Measurements from ENCODE around the gene CASP8. TPM values are rescaled to one million over a fixed set of nuclear protein-coding genes. Genes with fewer than 3 reads are reported as not detected.

Gene CASP8
- total and polyA plus RNA-seq, 12 donors: 8.2 to 55.8 (median 19.4) TPM

DNA sequence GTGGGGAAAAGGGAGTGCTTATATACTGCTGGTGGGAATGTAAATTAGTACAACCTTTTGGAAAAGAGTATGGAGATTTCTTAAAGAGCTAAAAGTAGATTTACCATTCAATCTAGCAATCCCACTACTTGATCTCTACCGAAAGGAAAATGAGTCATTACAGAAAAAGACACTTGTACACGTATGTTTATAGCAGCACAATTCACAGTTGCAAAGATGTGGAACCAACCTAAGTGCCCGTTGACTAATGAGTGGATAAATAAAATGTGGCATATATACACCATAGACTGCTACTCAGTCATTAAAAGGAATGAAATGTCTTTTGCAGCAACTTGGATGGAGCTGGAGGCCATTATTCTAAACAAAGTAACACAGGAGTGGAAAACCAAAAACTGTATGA is 67.3 kb downstream of the CASP8 start:
- TF ChIP-seq, protein P1, sequence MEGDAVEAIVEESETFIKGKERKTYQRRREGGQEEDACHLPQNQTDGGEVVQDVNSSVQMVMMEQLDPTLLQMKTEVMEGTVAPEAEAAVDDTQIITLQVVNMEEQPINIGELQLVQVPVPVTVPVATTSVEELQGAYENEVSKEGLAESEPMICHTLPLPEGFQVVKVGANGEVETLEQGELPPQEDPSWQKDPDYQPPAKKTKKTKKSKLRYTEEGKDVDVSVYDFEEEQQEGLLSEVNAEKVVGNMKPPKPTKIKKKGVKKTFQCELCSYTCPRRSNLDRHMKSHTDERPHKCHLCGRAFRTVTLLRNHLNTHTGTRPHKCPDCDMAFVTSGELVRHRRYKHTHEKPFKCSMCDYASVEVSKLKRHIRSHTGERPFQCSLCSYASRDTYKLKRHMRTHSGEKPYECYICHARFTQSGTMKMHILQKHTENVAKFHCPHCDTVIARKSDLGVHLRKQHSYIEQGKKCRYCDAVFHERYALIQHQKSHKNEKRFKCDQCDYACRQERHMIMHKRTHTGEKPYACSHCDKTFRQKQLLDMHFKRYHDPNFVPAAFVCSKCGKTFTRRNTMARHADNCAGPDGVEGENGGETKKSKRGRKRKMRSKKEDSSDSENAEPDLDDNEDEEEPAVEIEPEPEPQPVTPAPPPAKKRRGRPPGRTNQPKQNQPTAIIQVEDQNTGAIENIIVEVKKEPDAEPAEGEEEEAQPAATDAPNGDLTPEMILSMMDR (IDR thresholded peaks at IDR 0.05): no peak
- no peak for TF ChIP-seq POLR2A (IDR thresholded peaks at IDR 0.05)
- Histone ChIP-seq H3K9me3 (replicated peaks in 1 of 3) (peaks cover 0 to 6% (median 4%) of the 10 kb centered on the region in 3 donors), H3K4me3 (no peak overlapping the region), H3K4me1 (replicated peaks in 1 of 2) (no peaks in the 10 kb centered on the region), H3K27ac (no peak overlapping the region), H3K36me3 (replicated peaks in 1 of 2) (no peaks in the 10 kb centered on the region), H3K27me3 (no peaks in the 10 kb centered on the region)
- DNase-seq: no peak
- 83 to 92% (median 88%) methylated on average over 3 of the region's 3 CpGs for WGBS, 4 donors
- intact Hi-C loops (cut with DNase I): no loop called here

DNA sequence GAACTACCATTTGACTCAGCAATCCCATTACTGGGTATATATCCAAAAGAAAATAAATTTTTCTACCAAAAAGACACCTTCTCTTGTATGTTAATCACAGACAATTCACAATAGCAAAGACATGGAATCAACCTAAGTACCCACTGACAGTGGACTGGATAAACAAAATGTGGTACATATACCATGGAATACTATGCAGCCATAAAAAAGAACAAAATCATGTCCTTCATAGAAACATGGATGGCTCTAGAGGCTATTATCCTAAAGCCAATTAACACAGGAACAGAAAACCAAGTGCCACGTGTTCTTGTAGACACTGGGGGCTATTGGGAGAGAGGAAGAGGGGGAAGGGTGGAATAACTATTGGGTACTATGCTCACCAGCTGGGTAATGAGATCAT is 69.1 kb downstream of the CASP8 start:
- TF ChIP-seq POLR2A (IDR thresholded peaks at IDR 0.05): no peak
- TF ChIP-seq, protein P1 (IDR thresholded peaks at IDR 0.05): no peak
- intact Hi-C loops (cut with DNase I): no loop called here
- no peaks in the 10 kb centered on the region for H3K36me3 ChIP-seq (replicated peaks in 1 of 2)

More for the DNA sequence above, 69.1 kb downstream of the CASP8 start:
- Histone ChIP-seq H3K27ac (no peak overlapping the region), H3K4me3 (no peak overlapping the region), H3K27me3 (no peaks in the 10 kb centered on the region), H3K9me3 (replicated peaks in 1 of 3) (no peaks in the 10 kb centered on the region), H3K4me1 (replicated peaks in 1 of 2) (no peaks in the 10 kb centered on the region)
- WGBS, 4 donors: 62 to 67% (median 66%) methylated on average over 1 of the region's 1 CpG
- no peak for DNase-seq

Small RNA genes lying within 50 kb of the gene (small RNA-seq; reads per million reads assigned to genes)
- 0 reads per million in 2 donors for gene MTND4LP13

Other genes with a start within 250 kb of the CASP8 start
- 10 to 100 TPM in 6 of 9 donors, 1 to 10 TPM in 3; 5.8 to 36.6 (median 22.2) TPM for gene HYCC2, start 188.9 kb upstream of the CASP8 start, total RNA-seq
- 10 to 100 TPM in 1 of 3 donors, 1 to 10 TPM in 2; 3.9 to 11.7 (median 8.7) TPM for gene HYCC2, start 188.9 kb upstream of the CASP8 start, polyA plus RNA-seq
- gene NDUFB3, start 188.5 kb upstream of the CASP8 start, total RNA-seq: 100 to 1,000 TPM in 5 of 9 donors, 10 to 100 TPM in 4; 34.5 to 193 (median 102) TPM
- 100 to 1,000 TPM in 1 of 3 donors, 10 to 100 TPM in 2; 55.6 to 189 (median 91.8) TPM for gene NDUFB3, start 188.5 kb upstream of the CASP8 start, polyA plus RNA-seq
- gene CFLAR, start 144.4 kb upstream of the CASP8 start, total RNA-seq: 100 to 1,000 TPM in 5 of 9 donors, 10 to 100 TPM in 4; 62.8 to 267 (median 119) TPM
- 10 to 100 TPM; 47.1 to 90.7 (median 53.6) TPM for gene CFLAR, start 144.4 kb upstream of the CASP8 start, polyA plus RNA-seq
- gene CASP10, start 77.4 kb upstream of the CASP8 start, total RNA-seq: 10 to 100 TPM in 1 of 9 donors, 1 to 10 TPM in 8; 3.3 to 12.8 (median 5.4) TPM
- gene CASP10, start 77.4 kb upstream of the CASP8 start, polyA plus RNA-seq: 1 to 10 TPM; 2.5 to 4.7 (median 2.5) TPM
- gene FLACC1, start 96.8 kb downstream of the CASP8 start, total RNA-seq: 1 to 10 TPM in 6 of 9 donors, under 1 TPM in 2, not detected in 1; 0.52 to 4.3 (median 1.9) TPM
- 1 to 10 TPM; 1.0 to 2.7 (median 1.2) TPM for gene FLACC1, start 96.8 kb downstream of the CASP8 start, polyA plus RNA-seq
- gene TRAK2, start 190.9 kb downstream of the CASP8 start, total RNA-seq: 10 to 100 TPM; 35.9 to 66.9 (median 45.5) TPM
- 10 to 100 TPM; 17.6 to 36.8 (median 35.6) TPM for gene TRAK2, start 190.9 kb downstream of the CASP8 start, polyA plus RNA-seq
- 100 to 1,000 TPM in 4 of 9 donors, 10 to 100 TPM in 5; 51.2 to 154 (median 99.7) TPM for gene STRADB, start 191.2 kb downstream of the CASP8 start, total RNA-seq
- gene STRADB, start 191.2 kb downstream of the CASP8 start, polyA plus RNA-seq: 10 to 100 TPM; 65.1 to 94.4 (median 81.4) TPM

Measured in adrenal gland (tissue), 12 donors.